Adrenal gland (tissue), 12 donors: ENCODE measurements around the gene CTBP2. TPM values are rescaled to one million over a fixed set of nuclear protein-coding genes. Genes with fewer than 3 reads are reported as not detected.

Source experiments
- DNase-seq, 7 donors: peaks; one replicate each; pipeline ENCODE4 v3.0.0-alpha.2; 2019 to 2020
- H3K27ac ChIP-seq, 5 donors: fragments of 200-600 bp; sonication (generic) in 4 of 5; 1 replicate in 3 of 5; 2 replicates in 2 of 5; pipeline versions ENCODE4 v1.5.1 to v1.8.0; 2016 to 2020; ENCODE audit warnings: mild to moderate bottlenecking in 1 of 5
- H3K27me3 ChIP-seq: fragments of 200-600 bp; 2 replicates; pipeline ENCODE4 v1.8.0; 2021
- H3K36me3 ChIP-seq, 2 donors: fragments of 200-600 bp; replicated peaks in 1 of 2; 1 replicate in 1 of 2; 2 replicates in 1 of 2; pipeline versions ENCODE4 v1.5.1 to v1.8.0; 2018 to 2022
- H3K4me1 ChIP-seq, 2 donors: fragments of 200-600 bp; replicated peaks in 1 of 2; 1 replicate in 1 of 2; 2 replicates in 1 of 2; pipeline versions ENCODE4 v1.5.1 to v1.8.0; 2018 to 2021
- H3K4me3 ChIP-seq, 4 donors: fragments of 200-600 bp; sonication (generic) in 3 of 4; one replicate each; pipeline ENCODE4 v1.5.1; 2016 to 2018
- H3K9me3 ChIP-seq, 3 donors: fragments of 200-600 bp; sonication (generic) in 1 of 3; replicated peaks in 1 of 3; 1 replicate in 2 of 3; 2 replicates in 1 of 3; pipeline versions ENCODE4 v1.5.1 to v1.8.0; 2016 to 2021
- POLR2A ChIP-seq, 2 donors: fragments of 450-650 bp; IDR thresholded peaks; one replicate each; pipeline ENCODE4 v1.6.1; 2017; ENCODE audit warnings: antibody characterized with exemption in 2 of 2, mild to moderate bottlenecking in 2 of 2, moderate library complexity in 1 of 2
- WGBS, 4 donors: extraction: QIAGEN DNeasy Blood & Tissue Kit in 2 of 4; methylation state at CpG; one replicate each; pipeline versions ENCODE4 v1.1.5 to v1.1.7; 2013 to 2017; 5-methylcytosine and 5-hydroxymethylcytosine counted together
- intact Hi-C, 2 donors: fragments of 100-400 bp; cut with DNase I; formaldehyde crosslinking; loops; one replicate each; pipeline versions ENCODE4 v1.14.1 to v1.15.0; 2022 to 2023
- polyA plus RNA-seq, 3 donors: library from polyadenylated mRNA; stranded (reverse); fragments of 200-250 nt in 2 of 3; fragments of 350-450 nt in 1 of 3; fragmentation: Illumina TruSeq in 1 of 3; extraction: RNeasy Lipid Tissue Mini Kit (QIAGEN cat#74804) in 1 of 3; gene quantifications; one replicate each; pipeline ENCODE4 v1.2.3, GENCODE V29; 2013 to 2014
- total RNA-seq, 9 donors: library from RNA; depleted of rRNA in 4 of 9; stranded (reverse); fragments of >200 nt in 4 of 9; fragments of 120-200 nt in 1 of 9; fragmentation: NEBNext Ultra II Directional in 1 of 9; extraction: Animal tissue kit (Norgen Biotek cat#: 25700) in 1 of 9; gene quantifications; one replicate each; pipeline versions ENCODE4 v1.1.0 to v1.2.4, GENCODE V29; 2013 to 2023
- TF ChIP-seq, protein P1 (sequence below), 6 experiments: fragments of 450-650 bp in 4 of 6; fragments of 200-600 bp in 2 of 6; sonication (generic) in 1 of 6; IDR thresholded peaks; 1 replicate in 5 of 6; 2 replicates in 1 of 6; pipeline versions ENCODE4 v1.5.1 to v1.8.0; 2016 to 2021; ENCODE audit warnings: antibody characterized with exemption in 6 of 6, mild to moderate bottlenecking in 2 of 6, moderate library complexity in 1 of 6
- donor health status: healthy with polysubstance abuse.
- donor health status: Bipolar disorder and iron deficiency.
- donor health status: DM: yes; HTN: yes; CAD: no.
- donor health status: DM: no; HTN: no; CAD: no.
- donor health status: DM: no; HTN: no; CAD: no.
- donor health status: DM: yes; HTN: yes; CAD: no.

Gene CTBP2
- total and polyA plus RNA-seq, 12 donors: 25.3 to 66.5 (median 45.7) TPM

DNA sequence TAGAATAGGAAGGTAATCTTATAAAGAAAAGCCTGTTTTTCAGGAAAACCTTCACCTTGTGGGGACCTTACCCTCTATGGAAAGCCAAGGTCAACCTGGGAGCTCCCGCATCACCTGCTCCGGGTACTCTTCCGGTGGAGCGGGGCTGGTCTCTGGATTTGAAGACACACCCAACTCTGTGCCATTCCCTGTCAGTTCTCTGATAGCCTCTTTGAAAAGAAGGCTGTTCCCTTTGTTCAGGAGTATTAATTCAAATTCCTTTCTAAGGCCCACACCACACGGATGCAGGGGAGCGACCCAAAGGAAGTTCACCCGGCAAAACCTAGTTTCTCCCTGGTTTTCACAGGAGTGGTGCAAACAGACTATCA lies 10.7 kb downstream of the CTBP2 start:
- intact Hi-C loops: loop anchor here in 1 of 2 donors (10.0 kb wide), 1 partner anchor 65 kb away; no protein-coding TSS in a partner anchor
- H3K27ac ChIP-seq: peak overlapping the region in 3 of 5 donors; percentile 28 to 82 (median 63)
- WGBS, 4 donors: 55 to 67% (median 64%) methylated on average over 7 of the region's 7 CpGs
- no peaks in the 10 kb centered on the region for H3K36me3 ChIP-seq
- no peaks in the 10 kb centered on the region for H3K27me3 ChIP-seq
- H3K4me3 ChIP-seq: no peak overlapping the region
- H3K9me3 ChIP-seq: no peaks in the 10 kb centered on the region
- no peak for TF ChIP-seq POLR2A (IDR thresholded peaks at IDR 0.05)
- TF ChIP-seq, protein P1, sequence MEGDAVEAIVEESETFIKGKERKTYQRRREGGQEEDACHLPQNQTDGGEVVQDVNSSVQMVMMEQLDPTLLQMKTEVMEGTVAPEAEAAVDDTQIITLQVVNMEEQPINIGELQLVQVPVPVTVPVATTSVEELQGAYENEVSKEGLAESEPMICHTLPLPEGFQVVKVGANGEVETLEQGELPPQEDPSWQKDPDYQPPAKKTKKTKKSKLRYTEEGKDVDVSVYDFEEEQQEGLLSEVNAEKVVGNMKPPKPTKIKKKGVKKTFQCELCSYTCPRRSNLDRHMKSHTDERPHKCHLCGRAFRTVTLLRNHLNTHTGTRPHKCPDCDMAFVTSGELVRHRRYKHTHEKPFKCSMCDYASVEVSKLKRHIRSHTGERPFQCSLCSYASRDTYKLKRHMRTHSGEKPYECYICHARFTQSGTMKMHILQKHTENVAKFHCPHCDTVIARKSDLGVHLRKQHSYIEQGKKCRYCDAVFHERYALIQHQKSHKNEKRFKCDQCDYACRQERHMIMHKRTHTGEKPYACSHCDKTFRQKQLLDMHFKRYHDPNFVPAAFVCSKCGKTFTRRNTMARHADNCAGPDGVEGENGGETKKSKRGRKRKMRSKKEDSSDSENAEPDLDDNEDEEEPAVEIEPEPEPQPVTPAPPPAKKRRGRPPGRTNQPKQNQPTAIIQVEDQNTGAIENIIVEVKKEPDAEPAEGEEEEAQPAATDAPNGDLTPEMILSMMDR (IDR thresholded peaks at IDR 0.05): no peak
- H3K4me1 ChIP-seq: peaks cover 53 to 82% of the 10 kb centered on the region in 2 donors
- DNase-seq: no peak

DNA sequence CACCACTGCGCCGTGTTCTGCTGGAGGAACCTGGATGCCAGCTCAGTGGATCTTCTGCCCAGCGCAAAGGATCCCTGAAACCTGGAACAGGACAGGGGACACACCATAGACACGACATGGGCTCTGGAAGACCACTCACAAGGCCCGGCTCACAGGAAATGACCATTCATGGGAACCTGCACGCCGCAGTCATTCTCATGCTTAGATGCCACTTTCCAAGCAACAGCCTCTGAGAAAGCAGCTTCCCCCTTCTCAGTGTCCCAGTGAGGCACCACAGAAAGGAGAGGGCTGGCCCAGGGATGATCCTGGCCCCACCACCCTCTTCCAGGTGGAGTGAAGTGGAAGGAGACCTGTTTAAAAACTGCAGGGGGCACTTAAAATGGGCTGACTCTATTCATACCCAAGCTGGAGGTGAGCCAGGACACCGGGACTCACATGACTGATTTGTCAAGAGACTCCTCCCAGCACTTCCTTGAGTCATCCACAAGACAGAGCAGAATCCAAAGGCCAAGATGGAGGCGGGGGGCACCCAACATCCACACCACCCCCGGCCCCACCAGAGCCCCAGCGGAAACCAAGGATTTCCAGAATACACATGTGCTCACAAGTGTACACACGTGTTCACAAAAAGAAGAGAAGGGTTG lies 11.2 kb downstream of the CTBP2 start:
- Histone ChIP-seq H3K27ac (peak overlapping the region in 4 of 5 donors; percentile 28 to 82 (median 50)), H3K4me1 (peaks cover 52 to 82% of the 10 kb centered on the region in 2 donors), H3K27me3 (no peaks in the 10 kb centered on the region), H3K36me3 (no peaks in the 10 kb centered on the region), H3K4me3 (no peak overlapping the region), H3K9me3 (no peaks in the 10 kb centered on the region)
- 63 to 69% (median 65%) methylated on average over 12 of the region's 12 CpGs for WGBS, 4 donors
- TF ChIP-seq, protein P1 (IDR thresholded peaks at IDR 0.05): no peak
- no peak for TF ChIP-seq POLR2A (IDR thresholded peaks at IDR 0.05)
- DNase-seq: peak; percentile 75 to 92 (median 89)
- intact Hi-C loops: no loop called here

DNA sequence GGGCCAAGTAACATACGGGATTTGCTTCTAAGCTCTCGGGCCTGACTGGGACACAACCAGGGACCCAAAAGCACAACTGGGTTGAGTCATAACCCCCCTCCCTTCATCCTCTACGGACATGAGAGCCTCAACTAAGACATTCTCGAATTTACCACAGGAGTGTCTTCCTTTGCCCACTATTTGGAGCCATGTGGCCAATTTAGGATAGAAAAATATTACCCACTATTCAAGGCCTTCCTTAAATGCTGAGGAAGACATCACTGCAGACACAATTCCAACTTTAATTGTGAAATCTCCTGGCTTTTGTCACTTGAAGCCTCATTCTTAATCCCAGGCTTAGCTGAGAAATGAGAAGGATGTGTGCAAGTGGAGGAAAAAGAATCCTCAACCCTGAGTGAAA lies 11.8 kb downstream of the CTBP2 start:
- no peak for TF ChIP-seq POLR2A (IDR thresholded peaks at IDR 0.05)
- TF ChIP-seq, protein P1 (IDR thresholded peaks at IDR 0.05): no peak
- no peaks in the 10 kb centered on the region for H3K9me3 ChIP-seq
- H3K36me3 ChIP-seq: no peaks in the 10 kb centered on the region
- DNase-seq: no peak
- H3K4me3 ChIP-seq: no peak overlapping the region
- H3K27ac ChIP-seq: peak overlapping the region in 4 of 5 donors; percentile 28 to 82 (median 50)
- no peaks in the 10 kb centered on the region for H3K27me3 ChIP-seq
- H3K4me1 ChIP-seq: peaks cover 49 to 76% of the 10 kb centered on the region in 2 donors
- 51 to 69% (median 63%) methylated on average over 4 of the region's 4 CpGs for WGBS, 4 donors
- intact Hi-C loops: no loop called here

DNA sequence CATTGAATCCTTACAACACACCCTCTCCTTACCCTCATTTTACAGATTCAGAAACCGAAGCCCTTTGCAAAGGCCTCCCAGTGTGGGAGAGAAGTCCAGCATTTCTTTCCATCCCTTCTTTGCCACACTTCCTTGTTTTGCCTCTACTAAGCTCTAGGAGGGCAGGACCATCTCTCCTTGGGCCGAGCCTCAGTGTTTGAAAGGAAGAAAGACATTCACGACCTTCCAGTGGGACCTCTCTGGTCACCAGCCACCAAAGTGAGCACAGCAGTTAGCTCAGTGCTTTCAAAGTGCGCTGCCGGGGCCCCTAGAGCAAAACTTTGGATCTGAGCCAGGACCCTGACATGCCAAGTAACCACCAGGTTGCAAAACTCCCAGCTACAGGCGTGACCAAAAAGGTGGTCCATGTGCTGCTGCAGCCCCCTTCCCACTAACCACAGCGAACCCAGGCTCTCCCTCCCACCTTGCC lies 12.4 kb downstream of the CTBP2 start:
- Histone ChIP-seq H3K27me3 (no peaks in the 10 kb centered on the region), H3K27ac (peak overlapping the region in 4 of 5 donors; percentile 12 to 82 (median 39)), H3K4me3 (no peak overlapping the region), H3K9me3 (no peaks in the 10 kb centered on the region), H3K4me1 (peaks cover 44 to 71% of the 10 kb centered on the region in 2 donors), H3K36me3 (no peaks in the 10 kb centered on the region)
- WGBS, 4 donors: 34 to 60% (median 49%) methylated on average over 6 to 7 of the region's 7 CpGs
- no peak for DNase-seq
- intact Hi-C loops: no loop called here
- TF ChIP-seq POLR2A (IDR thresholded peaks at IDR 0.05): no peak
- TF ChIP-seq, protein P1 (IDR thresholded peaks at IDR 0.05): no peak
